GM21423 (cell line): ENCODE results near the gene ITK.
A peak's percentile ranks its signal among the peaks of the same experiment; 100 is the strongest.
"Not testable (repeated sequence)": the region's sequence is repeated elsewhere in the genome, so short reads cannot be mapped to it uniquely, and the experiment has no call there.

Experiments used
- ATAC-seq: cut with Tn5 transposase; IDR thresholded peaks from one replicate; pipeline ENCODE4 v1.9.1; 2021; ENCODE audit warnings: mild to moderate bottlenecking, moderate library complexity; ENCODE audit not compliant: unreplicated experiment

ITK gene

DNA sequence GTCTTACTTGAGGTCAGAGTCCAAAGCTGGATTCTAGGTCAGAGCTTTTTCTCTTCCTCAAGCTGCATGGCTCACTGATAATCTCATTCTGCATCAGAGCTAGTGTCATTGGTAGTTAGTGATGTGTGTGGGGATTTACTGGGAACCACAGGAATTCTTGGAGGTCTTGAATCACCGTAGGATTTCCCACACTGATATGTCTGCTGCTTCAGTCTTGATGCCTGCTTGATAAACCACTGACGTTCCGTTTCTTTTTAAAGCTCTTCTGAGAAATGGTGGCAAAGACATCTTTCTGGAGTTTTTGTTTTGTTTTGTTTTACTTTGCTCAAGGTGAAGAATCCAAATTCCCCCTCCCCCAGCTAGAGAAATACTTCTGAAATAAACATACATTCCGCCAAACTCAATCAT lies 13.4 kb upstream of the ITK start:
- ATAC-seq: no peak

DNA sequence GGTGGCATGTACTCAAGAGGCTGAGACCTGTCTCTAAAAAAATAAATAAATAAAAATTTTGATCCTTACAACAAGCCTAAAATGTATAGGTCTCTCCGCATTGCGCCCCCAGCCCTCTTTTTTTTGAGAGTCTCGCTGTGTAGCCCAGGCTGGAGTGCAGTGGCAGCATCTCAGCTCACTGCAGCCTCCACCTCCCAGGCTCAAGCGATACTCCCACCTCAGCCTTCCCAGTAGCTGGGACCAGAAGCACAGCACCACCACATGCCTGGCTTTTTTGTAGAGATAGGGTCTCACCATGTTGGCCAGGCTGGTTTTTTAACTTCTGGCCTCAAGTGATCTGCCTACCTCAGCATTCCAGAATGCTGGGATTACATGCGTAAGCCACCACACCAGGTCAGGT lies 12.4 kb upstream of the ITK start:
- no peak for ATAC-seq

DNA sequence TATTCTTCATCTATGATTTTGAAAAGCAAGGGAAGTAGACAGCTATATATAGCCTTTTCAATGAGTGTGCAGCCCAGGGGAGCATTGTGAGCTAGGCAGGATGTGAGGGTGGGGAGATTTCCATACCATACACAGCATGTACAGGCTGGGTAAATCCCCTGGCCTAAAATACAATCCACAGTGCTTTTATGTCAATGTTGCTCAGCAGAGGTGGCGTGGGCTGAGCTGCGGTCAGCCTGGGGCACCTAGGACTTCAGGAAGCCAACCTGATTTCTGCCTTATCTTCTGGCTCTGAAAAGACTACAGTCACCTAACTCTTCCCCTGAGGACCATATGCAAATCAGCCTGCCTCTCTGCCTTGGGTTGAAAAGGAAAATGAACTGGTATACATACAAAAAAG lies 8.2 kb upstream of the ITK start:
- ATAC-seq: peak; percentile 99

DNA sequence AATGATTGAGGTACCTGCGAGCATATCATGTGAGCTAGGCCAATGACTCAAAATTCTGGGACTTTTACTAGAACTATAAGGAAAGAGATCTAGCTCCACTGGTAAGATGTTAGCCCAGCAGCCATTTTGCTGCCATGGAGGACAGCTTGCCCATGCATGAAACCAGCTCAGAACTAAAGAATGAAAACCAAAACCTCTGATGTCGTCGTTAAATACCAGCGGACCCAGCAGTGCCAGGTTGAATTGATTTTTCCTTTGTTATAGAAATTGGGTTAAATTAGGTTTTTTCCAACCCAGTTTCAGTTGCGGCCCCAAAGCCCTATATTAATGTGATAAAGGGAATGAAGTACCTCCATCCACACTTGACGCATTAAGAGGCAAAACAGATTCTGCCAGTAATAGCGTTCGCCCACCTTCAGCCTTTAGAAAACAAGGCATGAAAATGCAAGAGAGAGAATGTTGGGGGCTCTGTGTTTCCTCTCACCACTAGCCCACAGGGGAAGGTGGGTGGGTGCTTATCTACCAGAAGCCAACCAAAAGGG lies 5.5 kb upstream of the ITK start:
- no peak for ATAC-seq

DNA sequence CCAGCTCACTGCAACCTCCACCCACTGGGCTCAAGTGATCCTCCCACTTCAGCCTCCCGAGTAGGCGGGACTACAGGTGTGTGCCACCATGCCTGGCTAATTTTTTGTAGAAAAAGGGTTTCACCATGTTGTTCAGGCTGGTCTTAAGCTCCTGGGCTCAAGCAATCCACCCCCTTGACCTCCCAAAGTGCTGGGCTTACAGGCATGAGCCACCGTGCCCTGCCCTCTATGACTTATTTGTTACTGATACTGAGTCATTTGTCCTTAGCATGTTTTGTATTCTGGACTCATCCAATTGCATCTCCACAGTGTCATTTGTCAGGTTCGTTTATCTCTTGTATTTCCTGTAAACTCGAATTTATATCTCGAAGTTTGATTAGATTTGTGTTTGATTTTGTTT lies 2.7 kb upstream of the ITK start:
- no peak for ATAC-seq

DNA sequence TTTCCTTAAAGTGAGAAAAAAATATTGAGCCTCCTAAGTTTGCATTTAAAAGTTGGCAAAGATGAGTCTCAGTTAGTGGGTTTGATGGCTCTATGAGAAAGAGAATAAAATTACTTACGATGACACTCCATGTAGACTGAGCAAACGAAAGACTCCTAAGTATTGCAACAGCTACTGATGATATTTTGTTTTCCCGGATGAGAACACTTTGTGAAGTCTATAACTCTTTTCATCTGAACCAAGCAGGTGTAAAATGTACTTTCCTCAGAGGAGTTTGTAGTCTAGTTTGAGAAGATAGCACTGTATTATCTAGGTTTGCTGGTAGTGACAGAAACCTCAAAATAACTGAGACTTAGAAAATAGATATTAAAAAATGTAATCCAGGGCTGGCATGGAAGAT lies 1.7 kb upstream of the ITK start:
- no peak for ATAC-seq

DNA sequence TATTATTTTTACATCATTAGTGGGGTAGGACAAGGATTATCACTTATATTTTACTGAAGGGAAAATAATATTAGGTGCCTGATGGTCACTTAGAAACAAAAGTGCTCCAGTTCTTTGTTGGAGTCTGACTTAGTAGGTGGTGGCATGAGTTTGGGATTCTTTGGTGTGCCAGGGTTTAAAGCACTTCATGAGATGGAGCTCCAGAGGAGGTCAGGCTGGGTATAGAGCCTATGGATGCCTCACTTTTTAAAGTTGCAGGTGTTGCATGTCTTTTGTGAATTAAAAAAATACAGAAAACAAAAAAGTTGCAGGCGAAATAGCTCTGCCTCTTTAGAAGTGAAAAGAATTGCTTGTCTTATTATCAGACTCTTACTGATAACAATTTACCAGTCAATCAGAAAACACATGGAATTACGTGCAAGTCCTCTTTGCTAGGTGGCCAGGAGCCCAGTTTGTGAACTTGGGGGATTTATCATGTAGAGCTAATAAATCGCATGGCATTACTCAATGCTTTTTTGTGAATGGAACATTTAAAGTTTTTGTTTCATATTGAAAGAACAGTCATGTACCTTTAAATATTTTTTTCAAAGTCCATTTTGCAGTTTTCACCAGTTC lies 1.6 kb downstream of the ITK start:
- no peak for ATAC-seq

DNA sequence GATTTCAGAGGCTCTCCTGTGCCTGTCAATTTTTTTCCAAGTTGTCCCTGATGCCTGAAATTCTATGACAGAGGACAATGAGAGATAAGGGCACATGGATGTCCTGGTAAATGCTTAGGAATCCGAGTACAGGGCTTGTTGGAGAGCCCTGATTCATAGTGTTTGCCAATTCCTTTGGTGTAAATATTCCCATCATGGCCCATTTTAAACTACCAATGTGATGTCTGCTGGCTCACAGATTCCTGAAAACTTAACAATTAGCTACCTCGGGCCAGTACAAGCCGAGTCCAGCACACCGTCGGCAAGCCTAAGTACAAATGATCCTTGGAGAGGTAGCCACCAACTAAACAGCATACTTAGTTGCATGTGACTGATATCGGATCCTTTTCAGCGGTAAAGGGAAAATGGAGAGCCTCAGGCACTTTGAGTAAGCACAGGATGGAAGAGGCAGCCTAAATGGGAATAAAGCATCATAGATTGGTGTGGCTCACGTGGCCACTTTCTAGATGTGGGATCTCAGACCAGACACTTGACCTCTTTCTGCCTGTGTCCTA lies 3.6 kb downstream of the ITK start:
- ATAC-seq: no peak

DNA sequence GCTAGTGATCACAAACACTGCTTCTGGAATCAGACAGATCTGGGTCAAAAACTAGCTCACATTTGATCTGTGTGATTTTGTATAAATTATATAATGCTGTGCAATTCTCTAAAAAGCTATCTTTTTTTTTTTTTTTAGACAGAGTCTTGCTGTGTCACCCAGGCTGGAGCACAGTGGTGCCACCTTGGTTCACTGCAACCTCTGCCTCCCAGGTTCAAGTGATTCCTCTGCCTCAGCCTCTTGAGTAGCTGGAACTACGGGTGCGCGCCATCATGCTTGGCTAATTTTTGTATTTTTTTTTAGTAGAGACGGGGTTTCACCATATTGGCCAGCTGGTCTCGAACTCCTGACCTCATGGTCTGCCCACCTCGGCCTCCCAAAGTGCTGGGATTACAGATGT lies 4.5 kb downstream of the ITK start:
- not testable (repeated sequence) for ATAC-seq

DNA sequence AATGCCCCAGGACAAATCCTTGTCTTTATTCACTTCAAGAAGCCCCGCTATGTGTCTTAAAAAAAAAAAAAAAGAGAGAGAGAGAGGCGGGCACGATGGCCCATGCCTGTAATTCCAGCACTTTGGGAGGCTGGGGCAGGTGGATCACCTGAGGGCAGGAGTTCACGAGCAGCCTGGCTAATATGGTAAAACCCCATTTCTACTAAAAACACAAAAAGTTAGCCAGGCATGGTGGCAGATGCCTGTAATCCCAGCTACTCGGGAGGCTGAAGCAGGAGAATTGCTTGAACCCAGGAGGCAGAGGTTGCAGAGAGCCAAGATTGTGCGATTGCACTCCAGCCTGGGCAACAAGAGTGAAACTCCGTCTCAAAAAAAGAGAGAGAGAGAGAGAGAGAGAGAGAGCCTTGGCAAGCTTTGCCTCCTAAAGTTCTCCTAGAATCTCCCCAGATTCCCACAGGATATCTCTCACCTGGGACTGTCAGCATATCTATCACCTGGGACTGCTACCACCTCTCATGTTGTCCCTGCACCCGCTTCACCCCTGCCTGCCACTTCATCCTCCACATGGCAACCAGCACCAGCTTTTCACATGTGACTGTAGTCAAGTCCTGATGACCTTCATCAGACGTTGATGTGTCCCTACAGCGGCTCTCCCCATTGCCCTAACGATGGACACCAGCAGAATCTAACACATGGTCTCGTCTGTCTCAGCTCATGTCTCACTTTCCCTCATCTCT lies 5.8 kb downstream of the ITK start:
- ATAC-seq: no peak

DNA sequence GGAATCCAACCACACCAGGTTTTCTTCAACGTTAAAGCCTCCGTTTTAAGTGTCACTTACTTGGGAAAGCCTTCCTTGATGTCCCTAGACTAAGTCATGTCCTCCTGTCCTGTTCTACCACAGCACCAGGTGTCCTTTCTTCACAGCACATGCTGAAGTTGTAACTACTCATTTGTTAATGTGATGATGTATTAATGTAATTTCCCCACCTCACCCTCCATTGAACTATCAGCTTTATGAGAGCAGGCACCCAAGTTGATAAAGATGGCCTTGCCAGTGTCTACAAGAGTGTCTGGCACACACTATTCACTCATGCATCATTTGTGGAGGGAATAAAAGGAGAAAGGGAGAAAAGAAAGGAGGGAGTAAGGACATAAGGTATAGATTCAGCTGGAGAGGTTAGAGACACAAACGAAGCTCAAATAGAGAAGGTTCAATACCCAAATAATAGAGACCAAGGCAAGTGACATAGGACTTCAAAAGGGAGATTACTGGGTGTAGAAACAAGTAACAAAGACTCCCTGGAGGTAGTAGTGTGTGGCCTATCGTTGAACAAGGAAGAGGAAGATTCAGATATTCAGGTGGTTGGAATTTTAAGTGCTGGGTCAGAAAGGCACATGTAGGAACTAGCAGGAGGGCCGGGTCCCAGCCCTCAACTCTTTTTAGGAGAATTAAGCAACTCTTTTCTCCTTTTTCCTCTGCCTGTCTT lies 6.6 kb downstream of the ITK start:
- no peak for ATAC-seq

DNA sequence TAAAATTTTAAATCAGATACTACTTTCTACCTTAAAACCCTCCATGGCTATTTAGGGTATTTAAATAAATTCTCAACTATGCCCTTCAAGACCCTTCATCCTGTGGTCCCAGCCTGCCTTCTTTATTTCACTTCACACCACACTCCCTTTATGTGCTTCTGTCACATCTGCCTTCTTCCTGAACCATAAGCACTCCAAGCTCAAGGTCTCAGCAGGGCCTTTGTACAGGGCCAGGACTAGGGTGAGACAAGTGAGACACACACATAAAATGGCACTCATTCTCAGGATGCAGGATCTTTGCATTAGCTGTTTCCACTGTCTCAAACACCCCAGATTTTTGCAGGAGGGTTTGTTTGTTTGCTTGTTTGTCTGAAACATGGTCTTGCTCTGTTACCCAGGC lies 7.6 kb downstream of the ITK start:
- no peak for ATAC-seq

DNA sequence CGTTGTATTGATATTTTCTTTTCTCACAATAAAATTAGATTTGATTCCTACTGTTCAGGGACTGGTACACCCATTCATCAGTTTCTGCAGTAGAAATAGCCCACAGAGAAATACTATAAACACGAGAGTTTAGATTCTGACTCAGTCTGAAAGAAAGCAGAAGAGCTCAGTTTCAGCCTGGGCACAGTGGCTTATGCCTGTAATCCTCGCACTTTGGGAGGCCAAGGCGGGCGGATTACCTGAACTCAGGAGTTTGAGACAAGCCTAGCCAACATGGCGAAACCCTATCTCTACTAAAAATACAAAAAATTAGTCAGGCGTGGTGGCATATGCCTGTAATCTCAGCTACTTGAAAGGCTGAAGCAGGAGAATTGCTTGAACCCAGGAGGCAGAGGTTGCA lies 8.6 kb downstream of the ITK start:
- ATAC-seq: no peak

DNA sequence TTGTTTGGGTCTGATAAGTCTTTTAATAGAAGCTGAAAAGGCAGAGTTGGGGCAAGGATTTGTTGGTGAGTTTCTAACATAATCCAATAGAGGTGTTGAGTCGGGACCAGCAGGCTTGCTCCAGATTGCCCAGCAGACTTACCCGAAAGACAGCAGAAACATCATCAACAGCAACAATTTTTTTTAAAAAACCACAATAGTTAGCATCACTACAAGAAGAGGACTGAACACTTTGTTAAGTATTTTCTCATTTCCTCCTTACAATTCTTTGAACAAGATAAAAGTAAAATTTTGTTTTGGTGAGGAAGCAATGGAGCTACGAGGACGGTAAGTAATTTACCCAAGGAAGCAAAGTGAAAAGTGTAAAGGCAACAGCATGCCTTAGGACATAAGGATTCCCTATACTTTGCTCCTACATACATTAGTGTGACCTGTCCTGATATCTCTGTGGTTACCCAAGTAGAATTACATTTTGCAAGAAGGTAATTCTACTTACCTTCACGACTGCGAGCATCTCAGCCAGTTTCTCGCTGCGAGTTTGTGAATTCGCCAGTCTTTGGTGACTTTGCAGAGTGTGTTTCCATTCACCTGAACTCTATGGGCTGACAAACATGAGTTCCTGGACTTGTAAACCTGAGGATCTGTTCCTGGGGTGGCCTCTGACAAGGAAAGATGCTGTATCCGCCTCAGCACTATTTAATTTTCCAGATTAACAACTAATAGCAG lies 13.2 kb downstream of the ITK start:
- ATAC-seq: no peak

DNA sequence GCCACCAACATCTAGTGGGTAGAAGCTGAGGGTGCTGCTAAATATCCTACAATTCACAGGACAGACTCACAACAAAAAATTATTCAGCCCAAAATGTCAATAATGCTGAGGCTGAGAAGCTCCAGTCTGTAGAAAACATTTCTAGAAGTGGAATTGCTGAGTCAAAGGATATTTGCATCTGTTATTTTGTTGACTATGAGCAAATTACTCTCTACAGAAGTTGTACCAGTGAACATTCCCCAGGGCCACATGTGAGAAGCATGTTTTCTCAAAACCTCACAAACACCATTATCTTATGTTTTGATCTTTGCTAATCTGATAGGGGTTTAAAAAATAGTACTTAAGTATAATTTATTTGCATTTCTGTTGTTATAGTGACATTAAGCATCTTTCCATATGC lies 15.4 kb downstream of the ITK start:
- ATAC-seq: peak; percentile 65

DNA sequence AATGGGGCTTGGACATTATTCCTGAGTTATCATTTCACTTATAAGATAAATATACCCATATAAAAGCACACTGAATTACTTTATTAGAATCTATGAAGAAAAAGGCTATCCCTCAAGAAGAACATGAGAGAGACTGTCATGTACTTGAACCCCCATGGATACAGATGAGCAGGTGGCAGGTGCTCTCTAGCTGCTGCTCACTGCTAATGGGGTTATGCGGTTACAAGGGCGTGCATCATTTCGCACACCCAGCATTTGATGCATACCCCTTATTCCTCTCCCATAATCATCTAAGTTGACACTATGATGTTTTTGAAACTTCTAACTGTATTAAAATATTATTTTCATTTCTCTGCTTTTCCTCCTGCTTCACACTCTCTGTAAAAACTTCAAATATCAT lies 16.4 kb downstream of the ITK start:
- ATAC-seq: no peak

DNA sequence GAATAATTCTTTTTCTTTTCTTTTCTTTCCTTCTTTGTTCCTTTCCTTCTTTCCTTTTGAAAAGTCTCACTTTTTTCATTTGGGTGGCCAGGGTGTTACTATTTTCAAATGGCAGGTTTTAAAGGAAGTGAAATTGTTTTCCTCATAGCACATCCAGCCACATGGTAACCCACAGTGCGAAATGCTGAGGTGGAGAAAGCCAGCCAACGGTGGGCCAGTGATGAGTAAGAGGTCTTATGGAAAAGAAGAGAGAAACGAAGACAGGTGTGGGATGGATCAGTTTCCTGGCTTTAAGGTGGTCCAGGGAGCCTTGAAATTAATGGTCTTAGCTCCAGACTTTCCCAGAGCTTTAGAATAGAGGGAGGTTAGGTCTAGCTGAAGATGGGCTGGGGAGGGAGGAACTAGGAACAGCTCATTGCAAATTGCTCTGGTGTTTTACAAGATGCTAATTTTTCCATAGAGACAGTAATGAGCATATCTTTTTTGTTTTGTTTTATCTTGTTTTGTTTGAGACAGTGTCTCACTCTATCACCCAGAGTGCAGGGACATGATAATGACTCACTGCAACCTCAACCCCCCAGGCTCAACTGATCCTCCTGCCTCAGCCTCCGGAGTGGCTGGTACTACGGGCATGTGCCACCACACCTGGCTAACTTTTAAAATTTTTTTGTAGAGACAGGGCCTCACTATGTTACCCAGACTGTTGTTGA lies 17.8 kb downstream of the ITK start:
- no peak for ATAC-seq

DNA sequence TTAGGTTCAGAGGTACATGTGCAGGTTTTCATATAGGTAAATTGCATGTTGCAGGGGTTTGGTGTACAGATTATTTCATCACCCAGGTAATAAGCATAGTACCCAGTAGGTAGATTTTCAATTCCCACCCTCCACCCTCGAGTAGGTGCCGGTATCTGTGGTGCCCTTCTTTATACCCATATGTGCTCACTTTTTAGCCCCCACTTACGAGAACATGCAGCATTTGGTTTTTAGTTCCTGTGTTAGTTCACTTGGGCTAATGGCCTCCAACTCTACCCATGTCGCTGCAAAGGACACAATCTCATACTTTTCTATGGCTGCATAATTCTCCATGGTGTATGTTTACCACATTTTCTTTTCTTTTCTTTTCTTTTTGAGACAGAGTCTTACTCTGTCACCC lies 21.2 kb downstream of the ITK start:
- ATAC-seq: no peak

DNA sequence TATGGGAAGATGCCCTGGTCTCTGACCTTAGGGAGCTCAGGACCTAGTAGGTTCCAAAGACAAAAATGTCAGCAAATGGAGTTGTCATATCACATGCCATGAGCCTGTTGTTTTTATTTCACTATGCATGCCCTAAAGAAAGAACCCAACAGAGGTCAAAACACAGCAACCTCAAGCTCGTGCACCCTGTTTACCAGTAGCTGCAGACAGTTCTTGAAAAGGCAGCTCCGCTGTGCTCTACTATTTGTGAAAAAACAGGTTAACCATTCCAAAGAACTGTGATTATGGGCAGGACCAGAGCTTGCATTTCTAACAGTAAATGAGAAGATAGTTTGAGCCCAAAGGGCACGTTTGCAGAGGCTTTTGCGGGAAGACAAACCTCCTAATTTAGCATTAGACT lies 22.8 kb downstream of the ITK start:
- ATAC-seq: no peak

DNA sequence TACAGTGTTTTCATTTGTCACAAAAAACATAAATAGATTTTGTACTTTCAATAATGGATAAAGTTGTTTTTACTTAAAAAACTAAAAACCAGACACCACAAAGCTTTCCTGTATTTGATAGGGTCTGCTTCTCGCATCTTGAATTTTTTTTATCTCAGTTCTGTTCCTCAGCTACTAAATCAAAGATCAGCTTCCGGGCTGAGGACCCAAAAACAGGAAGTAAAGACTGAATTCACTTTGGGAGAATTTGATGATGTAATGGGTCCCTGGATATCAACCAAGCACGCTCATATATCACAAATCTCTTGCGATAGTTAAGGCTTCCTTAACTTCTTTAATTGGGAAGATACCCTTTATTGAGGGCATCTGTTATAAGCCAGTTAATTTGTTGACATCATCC lies 24.1 kb downstream of the ITK start:
- no peak for ATAC-seq
